Neural progenitor cell (in vitro differentiated cells): ENCODE measurements around the gene THAP4.

ENCODE experiments used
- EZH2phosphoT487 ChIP-seq: fragments of 200-600 bp; sonication (generic); IDR thresholded peaks from 2 replicates; pipeline ENCODE4 v1.6.1; 2017; ENCODE audit warnings: antibody characterized with exemption
- TF ChIP-seq, protein P1 (sequence below): fragments of 200-600 bp; sonication (generic); IDR thresholded peaks from 2 replicates; pipeline ENCODE4 v1.5.1; 2017; ENCODE audit warnings: antibody characterized with exemption, mild to moderate bottlenecking

DNA sequence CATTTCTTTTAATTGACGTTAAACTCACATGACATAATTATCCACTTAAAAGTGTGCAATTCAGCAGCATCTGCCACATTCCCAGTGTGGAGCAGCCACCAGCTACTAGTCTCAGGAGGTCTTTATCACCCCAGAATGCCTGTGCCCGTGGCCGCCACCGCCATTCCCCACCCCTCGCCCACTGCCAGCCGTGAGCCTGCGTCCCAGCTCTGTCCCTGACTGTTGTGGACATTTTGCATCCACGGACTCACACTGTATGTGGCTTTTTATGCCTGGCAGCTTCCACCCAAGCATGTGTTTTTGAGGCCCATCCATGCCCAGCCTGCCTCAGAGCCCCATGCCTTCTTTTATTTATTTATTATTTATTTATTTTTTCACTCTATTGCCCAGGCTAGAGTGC, 69.2 kb downstream of the THAP4 start:
- TF ChIP-seq, protein P1, sequence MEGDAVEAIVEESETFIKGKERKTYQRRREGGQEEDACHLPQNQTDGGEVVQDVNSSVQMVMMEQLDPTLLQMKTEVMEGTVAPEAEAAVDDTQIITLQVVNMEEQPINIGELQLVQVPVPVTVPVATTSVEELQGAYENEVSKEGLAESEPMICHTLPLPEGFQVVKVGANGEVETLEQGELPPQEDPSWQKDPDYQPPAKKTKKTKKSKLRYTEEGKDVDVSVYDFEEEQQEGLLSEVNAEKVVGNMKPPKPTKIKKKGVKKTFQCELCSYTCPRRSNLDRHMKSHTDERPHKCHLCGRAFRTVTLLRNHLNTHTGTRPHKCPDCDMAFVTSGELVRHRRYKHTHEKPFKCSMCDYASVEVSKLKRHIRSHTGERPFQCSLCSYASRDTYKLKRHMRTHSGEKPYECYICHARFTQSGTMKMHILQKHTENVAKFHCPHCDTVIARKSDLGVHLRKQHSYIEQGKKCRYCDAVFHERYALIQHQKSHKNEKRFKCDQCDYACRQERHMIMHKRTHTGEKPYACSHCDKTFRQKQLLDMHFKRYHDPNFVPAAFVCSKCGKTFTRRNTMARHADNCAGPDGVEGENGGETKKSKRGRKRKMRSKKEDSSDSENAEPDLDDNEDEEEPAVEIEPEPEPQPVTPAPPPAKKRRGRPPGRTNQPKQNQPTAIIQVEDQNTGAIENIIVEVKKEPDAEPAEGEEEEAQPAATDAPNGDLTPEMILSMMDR = no peak
- no peak for TF ChIP-seq EZH2phosphoT487
